Activated B cell treated with CpG ODN at 0.5 μM for 24 hours (primary cell): ENCODE measurements around the gene DAPK1. TPM values are rescaled to one million over a fixed set of nuclear protein-coding genes. Genes with fewer than 3 reads are reported as not detected.

Source experiments
- ATAC-seq: fragments of 200-7000 bp; cut with Tn5 transposase; one replicate; pipeline ENCODE4 v1.10.0; 2021; ENCODE audit warnings: low read depth, mild to moderate bottlenecking, moderate library complexity
- CTCF ChIA-PET: fragments of 350-600 bp; sonication (Branson Sonifier 250); formaldehyde crosslinking; loops from one replicate; lab custom pipeline; 2021; ENCODE audit warnings: antibody characterized with exemption; lab: Charles Lee
- POLR2A ChIA-PET: fragments of 350-600 bp; sonication (Branson Sonifier 250); formaldehyde crosslinking; loops from one replicate; lab custom pipeline; 2021; ENCODE audit warnings: antibody characterized with exemption; lab: Charles Lee
- DNase-seq: peaks from one replicate; pipeline ENCODE4 v3.0.0; 2022
- H3K27ac Mint-ChIP-seq: one replicate; pipeline ENCODE4 v1.8.0; 2020; ENCODE audit warnings: mixed read lengths
- H3K27me3 Mint-ChIP-seq: one replicate; pipeline ENCODE4 v1.8.0; 2021; ENCODE audit warnings: mixed read lengths
- H3K36me3 Mint-ChIP-seq: one replicate; pipeline ENCODE4 v1.8.0; 2021; ENCODE audit warnings: low read depth, mixed read lengths
- H3K4me1 Mint-ChIP-seq: one replicate; pipeline ENCODE4 v1.8.0; 2021; ENCODE audit warnings: mixed read lengths
- H3K4me3 Mint-ChIP-seq: one replicate; pipeline ENCODE4 v1.8.0; 2020; ENCODE audit warnings: mild to moderate bottlenecking, mixed read lengths
- H3K9me3 Mint-ChIP-seq: one replicate; pipeline ENCODE4 v1.8.0; 2020; ENCODE audit warnings: mixed read lengths
- intact Hi-C: fragments of 100-400 bp; cut with micrococcal nuclease; formaldehyde crosslinking; loops from one replicate; pipeline ENCODE4 v1.15.1; 2024
- total RNA-seq: library from RNA; stranded (reverse); gene quantifications from 2 replicates; pipeline ENCODE4 v1.2.3, GENCODE V29; 2022
- TF ChIP-seq, protein P1 (sequence below): fragments of 200-600 bp; IDR thresholded peaks from one replicate; pipeline ENCODE4 v1.8.0; 2022; ENCODE audit warnings: antibody characterized with exemption, mild to moderate bottlenecking

Gene DAPK1
- total RNA-seq, 1 donor from 2014 or later: 1.0 TPM

DNA sequence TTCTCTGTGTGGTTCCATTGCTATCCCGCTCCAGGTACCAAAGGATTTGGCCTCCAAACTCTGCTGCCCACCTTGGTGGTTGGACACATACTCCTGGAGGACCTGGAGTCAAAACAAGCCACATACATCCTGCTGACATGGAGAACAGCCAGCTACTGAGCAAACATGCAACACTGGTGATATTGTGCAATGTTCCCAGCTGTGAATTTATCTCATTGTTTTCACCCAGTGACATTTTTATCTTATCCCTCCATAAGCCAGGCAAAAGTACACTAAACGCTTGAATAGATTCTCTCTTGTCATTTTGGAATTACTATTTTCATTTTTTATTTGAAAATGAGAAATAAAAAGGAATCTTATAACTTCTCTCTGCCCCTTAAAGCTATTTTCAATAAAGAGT is 217.2 kb downstream of the DAPK1 start:
- H3K4me3 Mint-ChIP-seq: no peak overlapping the region

DNA sequence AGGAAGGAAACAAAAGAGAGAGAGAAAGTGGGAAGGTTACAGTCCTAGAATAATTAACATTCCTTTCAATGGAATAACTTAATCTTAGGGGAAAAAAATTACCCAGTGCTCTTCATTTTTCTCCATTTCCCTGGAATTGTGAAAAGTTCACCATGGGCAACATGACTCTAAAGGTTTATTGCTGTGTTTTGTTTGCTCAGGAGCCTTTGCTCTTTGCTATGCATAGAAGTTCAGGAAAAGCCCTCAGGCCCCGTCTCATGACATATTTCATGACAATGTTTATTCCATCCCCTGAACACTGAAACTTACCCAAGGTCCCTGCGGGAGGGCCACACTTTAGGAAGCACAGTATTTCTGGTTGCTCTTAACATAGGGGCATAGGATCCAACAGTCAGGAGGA is 218.5 kb downstream of the DAPK1 start:
- Mint-ChIP-seq H3K4me1 (no peaks in the 10 kb centered on the region), H3K36me3 (no peaks in the 10 kb centered on the region), H3K27ac (no peak overlapping the region), H3K27me3 (no peaks in the 10 kb centered on the region), H3K9me3 (no peaks in the 10 kb centered on the region), H3K4me3 (no peak overlapping the region)
- POLR2A ChIA-PET: no interaction called here
- CTCF ChIA-PET: no interaction called here
- intact Hi-C loops: no loop called here
- TF ChIP-seq, protein P1, sequence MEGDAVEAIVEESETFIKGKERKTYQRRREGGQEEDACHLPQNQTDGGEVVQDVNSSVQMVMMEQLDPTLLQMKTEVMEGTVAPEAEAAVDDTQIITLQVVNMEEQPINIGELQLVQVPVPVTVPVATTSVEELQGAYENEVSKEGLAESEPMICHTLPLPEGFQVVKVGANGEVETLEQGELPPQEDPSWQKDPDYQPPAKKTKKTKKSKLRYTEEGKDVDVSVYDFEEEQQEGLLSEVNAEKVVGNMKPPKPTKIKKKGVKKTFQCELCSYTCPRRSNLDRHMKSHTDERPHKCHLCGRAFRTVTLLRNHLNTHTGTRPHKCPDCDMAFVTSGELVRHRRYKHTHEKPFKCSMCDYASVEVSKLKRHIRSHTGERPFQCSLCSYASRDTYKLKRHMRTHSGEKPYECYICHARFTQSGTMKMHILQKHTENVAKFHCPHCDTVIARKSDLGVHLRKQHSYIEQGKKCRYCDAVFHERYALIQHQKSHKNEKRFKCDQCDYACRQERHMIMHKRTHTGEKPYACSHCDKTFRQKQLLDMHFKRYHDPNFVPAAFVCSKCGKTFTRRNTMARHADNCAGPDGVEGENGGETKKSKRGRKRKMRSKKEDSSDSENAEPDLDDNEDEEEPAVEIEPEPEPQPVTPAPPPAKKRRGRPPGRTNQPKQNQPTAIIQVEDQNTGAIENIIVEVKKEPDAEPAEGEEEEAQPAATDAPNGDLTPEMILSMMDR: no peak
- DNase-seq (no peak), ATAC-seq (no peak)

More for the DNA sequence above, 217.2 kb downstream of the DAPK1 start:
- ChIA-PET POLR2A (no interaction called here), CTCF (no interaction called here)
- Mint-ChIP-seq H3K9me3 (no peaks in the 10 kb centered on the region), H3K27me3 (no peaks in the 10 kb centered on the region), H3K36me3 (no peaks in the 10 kb centered on the region), H3K27ac (no peak overlapping the region), H3K4me1 (no peaks in the 10 kb centered on the region)
- ATAC-seq (no peak), DNase-seq (no peak)
- intact Hi-C loops: no loop called here
- TF ChIP-seq, protein P1: no peak

DNA sequence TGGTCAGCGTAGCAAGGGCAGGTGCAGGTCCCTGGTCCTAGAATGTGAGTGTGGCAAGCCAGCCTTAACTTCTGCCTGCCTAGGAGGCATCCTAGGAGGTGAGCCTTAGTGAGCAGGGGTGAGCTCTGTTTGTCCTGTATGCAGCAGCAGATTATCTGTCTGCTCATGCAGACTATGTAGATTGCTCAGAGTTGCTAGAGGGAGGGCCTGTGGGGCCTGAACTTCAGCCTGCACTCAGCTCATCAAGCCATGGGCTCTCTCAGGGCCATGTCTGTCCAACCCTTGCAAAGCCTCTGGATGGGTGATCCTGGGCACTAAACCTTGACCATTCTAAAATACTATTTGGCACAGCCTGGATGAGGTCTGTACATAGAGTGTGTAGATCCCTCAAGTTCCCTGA is 219.8 kb downstream of the DAPK1 start:
- POLR2A ChIA-PET: no interaction called here

DNA sequence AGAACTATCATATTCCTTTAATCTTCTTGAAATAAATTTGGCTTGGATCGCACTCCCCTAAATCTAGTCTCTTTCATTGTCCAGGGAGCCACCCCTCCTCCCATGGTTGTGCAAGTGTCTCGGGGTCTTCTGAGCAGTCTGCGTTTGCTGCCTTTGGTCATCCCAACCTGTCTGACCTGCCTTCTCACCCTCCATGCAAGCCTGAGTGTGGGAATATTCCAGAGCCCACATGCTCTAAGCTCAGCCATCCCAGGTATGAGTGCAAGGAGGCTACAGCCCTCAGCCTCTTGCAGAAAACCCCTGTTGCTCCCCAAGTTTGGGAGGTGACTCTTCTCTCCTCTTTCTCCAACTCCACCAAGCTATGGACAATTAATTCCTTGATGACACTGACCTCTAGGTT is 220.6 kb downstream of the DAPK1 start:
- ChIA-PET CTCF (no interaction called here), POLR2A (no interaction called here)
- Mint-ChIP-seq H3K4me3 (no peak overlapping the region), H3K27ac (no peak overlapping the region), H3K4me1 (no peaks in the 10 kb centered on the region), H3K27me3 (peaks cover 11% of the 10 kb centered on the region), H3K36me3 (no peaks in the 10 kb centered on the region), H3K9me3 (no peaks in the 10 kb centered on the region)
- intact Hi-C loops: no loop called here
- ATAC-seq (no peak), DNase-seq (no peak)
- TF ChIP-seq, protein P1: no peak

More for the DNA sequence above, 219.8 kb downstream of the DAPK1 start:
- TF ChIP-seq, protein P1: no peak
- no peak for DNase-seq
- Mint-ChIP-seq H3K9me3 (no peaks in the 10 kb centered on the region), H3K27ac (no peak overlapping the region), H3K4me3 (no peak overlapping the region), H3K4me1 (no peaks in the 10 kb centered on the region), H3K36me3 (no peaks in the 10 kb centered on the region), H3K27me3 (peaks cover 6% of the 10 kb centered on the region)
- CTCF ChIA-PET: no interaction called here
- intact Hi-C loops: no loop called here
- ATAC-seq: no peak

DNA sequence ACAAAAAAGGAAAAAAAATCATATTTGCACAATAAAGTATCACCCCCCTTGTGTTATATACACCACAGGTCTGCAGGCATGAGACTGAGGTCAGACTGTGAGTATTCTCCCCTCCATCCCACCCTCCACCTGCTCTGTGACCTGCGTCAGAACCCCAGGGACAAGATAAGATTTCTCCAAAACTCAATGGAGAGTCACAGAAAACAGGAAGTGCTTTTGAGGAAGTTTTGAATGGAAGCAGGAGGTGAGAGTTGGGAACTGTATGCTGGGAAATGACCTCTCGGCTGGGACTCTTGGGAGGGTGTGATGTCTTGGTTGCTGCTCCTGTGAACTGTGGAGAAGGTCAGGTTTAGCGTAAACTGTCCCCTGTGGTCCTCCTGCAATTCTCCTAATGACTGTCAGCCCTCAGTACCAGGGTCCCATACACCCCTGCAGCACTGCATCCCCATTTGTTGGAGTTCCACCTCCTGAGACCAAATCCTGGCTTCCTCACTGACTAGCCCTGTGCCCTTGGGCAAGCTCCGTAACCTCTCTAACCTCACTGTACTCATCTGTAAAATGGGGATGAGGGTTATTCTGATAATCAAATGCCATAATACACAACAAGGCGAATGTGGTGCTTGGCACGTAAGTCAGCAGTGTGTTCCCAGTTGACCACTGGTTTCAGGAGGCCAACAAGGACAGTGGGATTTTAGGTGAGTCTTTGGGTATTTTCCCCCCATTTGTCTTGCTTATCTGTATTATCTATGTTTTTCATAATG is 221.4 kb downstream of the DAPK1 start:
- no peak for ATAC-seq
- Mint-ChIP-seq H3K9me3 (no peaks in the 10 kb centered on the region), H3K4me1 (no peaks in the 10 kb centered on the region), H3K27ac (no peak overlapping the region), H3K4me3 (no peak overlapping the region), H3K36me3 (no peaks in the 10 kb centered on the region), H3K27me3 (peaks cover 11% of the 10 kb centered on the region)
- TF ChIP-seq, protein P1: no peak
- POLR2A ChIA-PET: no interaction called here
- CTCF ChIA-PET: no interaction called here
- intact Hi-C loops: no loop called here
- DNase-seq: no peak
